ENCODE measurements around the gene PUDP.

DNA sequence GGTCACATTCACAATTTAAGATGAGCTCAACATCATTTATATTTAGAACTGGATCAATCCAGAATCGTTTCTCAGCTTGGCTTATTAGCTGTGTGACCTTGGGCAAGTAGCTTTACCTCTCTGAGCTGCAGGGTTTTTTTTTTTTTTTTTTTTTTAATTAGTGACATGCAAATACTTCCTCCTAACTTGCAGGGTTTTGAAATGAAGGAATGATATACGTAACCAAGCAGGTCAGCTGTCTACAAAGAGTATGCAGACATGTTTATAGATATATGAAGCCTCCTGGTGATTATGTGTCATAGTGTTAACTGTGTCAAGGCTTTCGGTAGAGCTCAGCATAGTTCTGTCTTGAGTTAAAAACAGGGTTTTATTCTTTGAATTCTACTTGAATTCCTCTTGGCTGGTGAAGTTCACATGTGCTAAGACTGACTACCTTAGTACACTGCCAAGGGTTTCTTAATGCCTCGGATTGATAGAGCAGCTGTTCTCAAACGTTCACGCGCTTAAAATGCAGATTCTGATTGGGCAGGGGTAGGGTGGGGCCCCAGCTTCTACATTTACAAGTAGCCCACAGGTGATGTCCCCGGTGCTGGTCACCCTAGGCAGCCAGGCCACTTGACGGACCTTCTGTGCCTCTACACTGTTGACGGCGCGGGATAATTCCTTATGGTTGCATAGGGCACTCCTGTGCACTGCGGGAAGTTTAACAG is 1.1 kb downstream of the PUDP start:
- TF ChIP-seq EZH2 (IDR thresholded peaks at IDR 0.05; ENCODE audit: borderline replicate concordance, low read length), result no peak
- TF ChIP-seq, protein P1, sequence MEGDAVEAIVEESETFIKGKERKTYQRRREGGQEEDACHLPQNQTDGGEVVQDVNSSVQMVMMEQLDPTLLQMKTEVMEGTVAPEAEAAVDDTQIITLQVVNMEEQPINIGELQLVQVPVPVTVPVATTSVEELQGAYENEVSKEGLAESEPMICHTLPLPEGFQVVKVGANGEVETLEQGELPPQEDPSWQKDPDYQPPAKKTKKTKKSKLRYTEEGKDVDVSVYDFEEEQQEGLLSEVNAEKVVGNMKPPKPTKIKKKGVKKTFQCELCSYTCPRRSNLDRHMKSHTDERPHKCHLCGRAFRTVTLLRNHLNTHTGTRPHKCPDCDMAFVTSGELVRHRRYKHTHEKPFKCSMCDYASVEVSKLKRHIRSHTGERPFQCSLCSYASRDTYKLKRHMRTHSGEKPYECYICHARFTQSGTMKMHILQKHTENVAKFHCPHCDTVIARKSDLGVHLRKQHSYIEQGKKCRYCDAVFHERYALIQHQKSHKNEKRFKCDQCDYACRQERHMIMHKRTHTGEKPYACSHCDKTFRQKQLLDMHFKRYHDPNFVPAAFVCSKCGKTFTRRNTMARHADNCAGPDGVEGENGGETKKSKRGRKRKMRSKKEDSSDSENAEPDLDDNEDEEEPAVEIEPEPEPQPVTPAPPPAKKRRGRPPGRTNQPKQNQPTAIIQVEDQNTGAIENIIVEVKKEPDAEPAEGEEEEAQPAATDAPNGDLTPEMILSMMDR (IDR thresholded peaks at IDR 0.05; ENCODE audit: low read length), result no peak

All from OCI-LY1 (cell line).